Loucy (cell line): ENCODE data around the gene SERPINB7.

Source experiments
- EZH2phosphoT487 ChIP-seq: fragments of 200-600 bp; IDR thresholded peaks from 2 replicates; pipeline ENCODE4 v1.6.1; 2018; ENCODE audit warnings: antibody characterized with exemption, mild to moderate bottlenecking, moderate library complexity, borderline replicate concordance
- TF ChIP-seq, protein P1 (sequence below): fragments of 200-600 bp; sonication (generic); conservative IDR thresholded peaks from 2 replicates; pipeline ENCODE4 v1.5.1; 2014; ENCODE audit warnings: mild to moderate bottlenecking, antibody characterized with exemption, low read length

DNA sequence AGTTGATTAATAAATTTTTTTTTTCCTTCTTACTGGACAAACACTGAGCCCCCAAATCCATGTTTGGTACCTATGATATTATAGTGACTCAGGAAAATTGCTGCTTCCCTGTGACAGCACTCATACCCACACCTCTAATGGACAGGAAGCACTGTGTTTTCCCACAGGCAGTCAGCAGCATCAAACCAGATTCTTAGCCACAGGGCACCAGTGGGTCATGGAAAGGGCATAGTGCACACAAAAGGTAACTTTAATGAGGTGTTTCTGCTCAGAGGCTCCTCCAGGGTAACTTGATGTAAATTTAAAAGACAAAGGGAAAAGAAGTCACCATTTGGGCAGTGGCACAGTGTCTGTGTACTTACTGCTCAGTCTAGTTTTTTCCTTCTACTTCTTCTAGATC, 38.3 kb upstream of the SERPINB7 start:
- TF ChIP-seq, protein P1, sequence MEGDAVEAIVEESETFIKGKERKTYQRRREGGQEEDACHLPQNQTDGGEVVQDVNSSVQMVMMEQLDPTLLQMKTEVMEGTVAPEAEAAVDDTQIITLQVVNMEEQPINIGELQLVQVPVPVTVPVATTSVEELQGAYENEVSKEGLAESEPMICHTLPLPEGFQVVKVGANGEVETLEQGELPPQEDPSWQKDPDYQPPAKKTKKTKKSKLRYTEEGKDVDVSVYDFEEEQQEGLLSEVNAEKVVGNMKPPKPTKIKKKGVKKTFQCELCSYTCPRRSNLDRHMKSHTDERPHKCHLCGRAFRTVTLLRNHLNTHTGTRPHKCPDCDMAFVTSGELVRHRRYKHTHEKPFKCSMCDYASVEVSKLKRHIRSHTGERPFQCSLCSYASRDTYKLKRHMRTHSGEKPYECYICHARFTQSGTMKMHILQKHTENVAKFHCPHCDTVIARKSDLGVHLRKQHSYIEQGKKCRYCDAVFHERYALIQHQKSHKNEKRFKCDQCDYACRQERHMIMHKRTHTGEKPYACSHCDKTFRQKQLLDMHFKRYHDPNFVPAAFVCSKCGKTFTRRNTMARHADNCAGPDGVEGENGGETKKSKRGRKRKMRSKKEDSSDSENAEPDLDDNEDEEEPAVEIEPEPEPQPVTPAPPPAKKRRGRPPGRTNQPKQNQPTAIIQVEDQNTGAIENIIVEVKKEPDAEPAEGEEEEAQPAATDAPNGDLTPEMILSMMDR: no peak
- TF ChIP-seq EZH2phosphoT487: no peak
